ENCODE data around the gene RFPL3. TPM values are rescaled to one million over a fixed set of nuclear protein-coding genes. Genes with fewer than 3 reads are reported as not detected.

The RFPL3 gene
- polyA plus RNA-seq, 3 donors, result not detected

DNA sequence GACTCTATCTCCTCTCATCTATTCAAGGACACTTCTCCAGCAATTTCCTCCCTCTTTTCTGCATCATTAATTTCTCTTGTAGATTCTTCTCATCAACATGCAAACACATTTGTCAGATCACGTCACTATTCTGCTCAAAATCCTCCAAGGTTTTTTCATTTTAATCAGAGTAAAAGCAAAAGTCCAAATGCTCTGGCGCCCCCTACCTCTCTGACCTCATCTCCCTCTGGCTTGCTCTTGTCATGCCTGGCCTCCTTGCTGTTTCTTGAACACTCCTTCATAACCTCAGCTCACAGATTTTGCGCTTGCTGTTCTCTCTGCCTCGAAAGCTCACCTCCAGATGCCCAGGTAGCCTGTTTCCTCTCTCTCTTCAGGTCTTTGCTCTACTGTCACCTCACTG is 32.0 kb downstream of the RFPL3 start:
- 80 to 86% (median 84%) methylated on average over 4 of the region's 4 CpGs for WGBS, 3 donors
- H3K27ac ChIP-seq (ENCODE audit: low read depth, low read length), result no peak overlapping the region

DNA sequence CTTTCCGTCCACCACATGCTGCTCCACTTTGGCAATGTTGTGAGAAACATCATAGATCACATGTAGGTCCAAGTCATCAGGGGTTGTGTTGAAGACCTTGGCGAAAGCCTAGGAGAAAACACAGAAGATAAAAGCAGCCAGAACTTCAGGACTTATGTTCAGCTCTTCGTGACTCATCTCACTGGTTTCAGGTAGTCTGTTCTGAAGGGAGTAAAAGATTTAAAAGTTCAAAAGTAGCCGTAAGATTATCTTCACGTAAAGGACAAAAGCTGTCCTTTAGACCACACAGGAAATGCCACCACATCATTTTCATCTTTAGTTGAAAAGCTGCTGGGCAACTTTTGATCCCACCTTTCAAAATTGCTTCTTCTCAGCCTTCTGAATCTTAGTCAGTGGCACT is 37.4 kb downstream of the RFPL3 start:
- WGBS, 3 donors, result 90 to 94% (median 94%) methylated on average over 5 of the region's 5 CpGs
- H3K27ac ChIP-seq (ENCODE audit: low read depth, low read length), result no peak overlapping the region

DNA sequence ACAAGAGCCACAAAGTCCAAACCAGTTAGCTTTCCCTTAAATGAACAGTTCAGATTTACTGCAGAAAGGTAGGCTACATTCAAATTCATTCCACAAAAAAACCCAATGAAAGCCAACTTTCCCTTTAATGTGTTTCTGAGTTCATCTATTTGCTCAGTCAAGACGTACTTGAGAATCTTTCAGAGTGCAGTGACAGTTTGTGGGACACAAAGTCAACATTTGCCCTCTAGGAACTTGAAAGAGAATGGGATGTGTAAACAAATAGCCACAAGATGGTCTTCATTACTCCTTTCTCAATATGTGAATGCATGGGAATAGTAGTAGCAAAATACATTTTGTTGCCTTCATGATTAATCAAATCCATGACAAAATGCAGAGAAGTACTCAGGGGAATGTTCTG is 38.6 kb downstream of the RFPL3 start:
- 71 to 95% (median 91%) methylated on average over 1 of the region's 1 CpG for WGBS, 3 donors

GRCh38 chr22:32396746-32397145 is 39.1 kb downstream of the RFPL3 start:
- whole genome bisulfite sequencing, 3 donors, result 85 to 91% (median 86%) methylated on average over 5 of the region's 5 CpGs
- no peak overlapping the region for H3K27ac ChIP-seq (ENCODE audit: low read depth, low read length)

More for the DNA sequence above, 38.6 kb downstream of the RFPL3 start:
- no peak overlapping the region for H3K27ac ChIP-seq (ENCODE audit: low read depth, low read length)

- WGBS, 3 donors, result 69 to 76% (median 71%) methylated on average over 4 of the region's 4 CpGs
Measured at GRCh38 chr22:32401486-32401885, 43.8 kb downstream of the RFPL3 start.

GRCh38 chr22:32404021-32404420 is 46.4 kb downstream of the RFPL3 start:
- WGBS, 3 donors, result 81 to 89% (median 85%) methylated on average over 2 of the region's 2 CpGs
- H3K27ac ChIP-seq (ENCODE audit: low read depth, low read length), result no peak overlapping the region

More at GRCh38 chr22:32401486-32401885, 43.8 kb downstream of the RFPL3 start:
- no peak overlapping the region for H3K27ac ChIP-seq (ENCODE audit: low read depth, low read length)

GRCh38 chr22:32407312-32407711 is 49.6 kb downstream of the RFPL3 start:
- 80 to 85% (median 85%) methylated on average over 3 of the region's 3 CpGs for WGBS, 3 donors

GRCh38 chr22:32407936-32408335 is 50.3 kb downstream of the RFPL3 start:
- H3K27ac ChIP-seq (ENCODE audit: low read depth, low read length), result no peak overlapping the region
- WGBS, 3 donors, result 46 to 67% (median 50%) methylated on average over 2 of the region's 2 CpGs

More at GRCh38 chr22:32407312-32407711, 49.6 kb downstream of the RFPL3 start:
- H3K27ac ChIP-seq (ENCODE audit: low read depth, low read length), result no peak overlapping the region

DNA sequence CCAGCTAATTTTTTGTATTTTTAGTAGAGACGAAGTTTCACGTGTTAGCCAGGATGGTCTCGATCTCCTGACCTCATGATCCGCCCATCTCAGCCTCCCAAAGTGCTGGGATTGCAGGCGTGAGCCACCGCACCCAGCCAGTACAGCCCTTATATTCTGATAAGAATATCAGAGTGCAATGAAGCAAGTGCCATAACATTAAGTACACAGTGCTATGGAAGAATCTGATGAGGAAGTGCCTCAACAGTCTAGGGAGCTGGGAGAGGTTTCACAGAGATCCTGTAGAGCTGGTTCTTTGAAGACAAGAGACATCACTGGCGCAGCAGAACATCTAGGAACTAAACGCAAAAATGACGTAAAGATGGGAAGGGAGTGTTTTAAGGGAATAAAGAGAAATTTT is 52.3 kb downstream of the RFPL3 start:
- 89 to 93% (median 90%) methylated on average over 9 of the region's 9 CpGs for WGBS, 3 donors
- no peak overlapping the region for H3K27ac ChIP-seq (ENCODE audit: low read depth, low read length)

DNA sequence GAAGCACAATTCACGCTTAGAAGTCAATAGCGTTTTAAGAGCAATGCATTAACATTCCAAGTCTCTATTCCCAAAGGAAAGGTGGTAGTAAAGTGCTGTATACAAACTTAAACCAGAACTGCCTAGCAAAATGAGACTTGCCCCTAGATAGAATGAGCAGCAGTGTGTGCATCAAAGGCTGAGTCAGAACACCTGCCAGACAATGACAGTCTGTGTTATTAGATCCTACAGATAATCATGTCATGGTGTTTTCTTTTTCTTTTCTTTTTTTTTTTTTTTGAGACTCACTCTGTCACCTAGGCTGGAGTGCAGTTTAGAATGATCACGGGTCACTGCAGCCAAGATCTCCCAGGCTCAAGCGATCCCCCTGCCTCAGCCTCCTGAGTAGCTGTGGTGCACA is 52.8 kb downstream of the RFPL3 start:
- 77 to 82% (median 78%) methylated on average over 4 of the region's 4 CpGs for WGBS, 3 donors
- no peak overlapping the region for H3K27ac ChIP-seq (ENCODE audit: low read depth, low read length)

Other genes starting within 250 kb of the RFPL3 start
- gene C22orf42, start 198.6 kb upstream of the RFPL3 start, polyA plus RNA-seq, result under 1 TPM in 1 of 3 donors, not detected in 2; 0.36 TPM
- not detected for gene RFPL2, start 152.8 kb upstream of the RFPL3 start, polyA plus RNA-seq
- 1 to 10 TPM in 1 of 3 donors, under 1 TPM in 2; 0.25 to 2.5 (median 0.81) TPM for gene SLC5A4, start 102.5 kb upstream of the RFPL3 start, polyA plus RNA-seq
- gene RTCB, start 54.4 kb downstream of the RFPL3 start, polyA plus RNA-seq, result 10 to 100 TPM; 34.4 to 56.3 (median 41.3) TPM
- gene BPIFC, start 106.6 kb downstream of the RFPL3 start, polyA plus RNA-seq, result not detected
- gene FBXO7, start 116.9 kb downstream of the RFPL3 start, polyA plus RNA-seq, result 10 to 100 TPM; 34.5 to 83.5 (median 50.8) TPM